AG09319 (cell line): ENCODE measurements around the gene PEX7.

ENCODE experiments used
- DNase-seq: peaks from one replicate; pipeline ENCODE4 v3.0.0-alpha.2; 2010; ENCODE audit warnings: low read depth; ENCODE audit errors: extremely low read depth
- TF ChIP-seq, protein P1 (sequence below): IDR thresholded peaks from 2 replicates; pipeline ENCODE4 v1.5.1; 2011; ENCODE audit warnings: low read depth, mild to moderate bottlenecking, inconsistent platforms, low read length, moderate library complexity

PEX7 gene

DNA sequence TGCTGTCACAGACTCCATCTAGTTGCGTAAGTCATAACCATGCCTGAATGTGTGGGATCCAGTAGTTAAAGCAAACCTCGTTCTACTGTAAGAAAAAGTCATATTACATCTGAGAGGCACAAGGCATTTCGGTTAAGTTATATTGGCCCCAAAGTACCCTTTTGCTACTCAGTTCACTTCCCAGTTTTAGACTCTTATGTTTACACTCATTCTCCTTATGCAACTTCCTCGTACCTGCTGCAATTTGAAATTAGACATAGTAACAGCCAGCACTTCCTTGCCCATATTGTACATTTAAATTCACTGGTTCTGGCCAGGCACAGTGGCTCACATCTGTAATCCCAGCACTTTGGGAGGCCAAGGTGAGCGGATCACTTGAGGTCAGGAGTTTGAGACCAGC, 37.0 kb downstream of the PEX7 start:
- TF ChIP-seq, protein P1, sequence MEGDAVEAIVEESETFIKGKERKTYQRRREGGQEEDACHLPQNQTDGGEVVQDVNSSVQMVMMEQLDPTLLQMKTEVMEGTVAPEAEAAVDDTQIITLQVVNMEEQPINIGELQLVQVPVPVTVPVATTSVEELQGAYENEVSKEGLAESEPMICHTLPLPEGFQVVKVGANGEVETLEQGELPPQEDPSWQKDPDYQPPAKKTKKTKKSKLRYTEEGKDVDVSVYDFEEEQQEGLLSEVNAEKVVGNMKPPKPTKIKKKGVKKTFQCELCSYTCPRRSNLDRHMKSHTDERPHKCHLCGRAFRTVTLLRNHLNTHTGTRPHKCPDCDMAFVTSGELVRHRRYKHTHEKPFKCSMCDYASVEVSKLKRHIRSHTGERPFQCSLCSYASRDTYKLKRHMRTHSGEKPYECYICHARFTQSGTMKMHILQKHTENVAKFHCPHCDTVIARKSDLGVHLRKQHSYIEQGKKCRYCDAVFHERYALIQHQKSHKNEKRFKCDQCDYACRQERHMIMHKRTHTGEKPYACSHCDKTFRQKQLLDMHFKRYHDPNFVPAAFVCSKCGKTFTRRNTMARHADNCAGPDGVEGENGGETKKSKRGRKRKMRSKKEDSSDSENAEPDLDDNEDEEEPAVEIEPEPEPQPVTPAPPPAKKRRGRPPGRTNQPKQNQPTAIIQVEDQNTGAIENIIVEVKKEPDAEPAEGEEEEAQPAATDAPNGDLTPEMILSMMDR, result no peak
- DNase-seq, result no peak

DNA sequence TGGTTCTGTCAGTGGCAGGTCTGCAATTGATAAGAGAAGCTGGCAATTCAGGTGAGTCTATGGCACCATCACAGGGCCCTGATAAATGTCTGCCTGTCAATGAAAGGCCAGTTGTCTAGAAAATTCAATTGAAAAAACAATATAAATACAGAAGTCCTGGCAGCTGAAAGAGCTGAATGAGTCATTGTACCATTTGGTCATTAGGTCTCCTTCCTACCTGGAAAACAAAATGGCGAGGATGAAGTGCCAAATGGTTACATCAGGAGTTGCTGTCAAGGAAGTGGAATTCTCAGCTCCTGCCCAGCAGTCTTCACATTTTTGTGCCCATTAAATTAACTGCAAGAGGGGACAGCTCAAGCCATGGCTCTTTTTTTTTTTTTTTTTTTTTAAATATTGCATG, 37.7 kb downstream of the PEX7 start:
- no peak for DNase-seq
- TF ChIP-seq, protein P1, result no peak

DNA sequence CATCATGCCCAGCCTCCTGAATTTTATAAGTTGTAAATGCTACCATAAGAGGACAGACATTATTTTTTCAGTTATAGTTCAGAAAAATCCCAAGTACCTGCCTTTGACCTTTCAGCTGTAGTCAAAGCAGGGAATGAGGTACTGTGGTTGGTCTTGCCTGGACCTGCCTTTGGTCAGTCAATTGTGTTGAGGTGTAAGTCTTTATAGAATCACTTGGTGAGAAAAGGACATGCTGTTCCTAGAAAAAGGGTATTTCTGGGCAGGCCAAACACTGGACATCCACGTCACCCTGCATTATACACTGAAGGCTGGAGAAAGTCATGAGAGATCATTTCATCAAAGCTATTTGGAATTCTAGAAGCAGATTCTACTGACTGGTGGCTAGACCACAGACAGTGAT, 40.3 kb downstream of the PEX7 start:
- TF ChIP-seq, protein P1, result no peak
- DNase-seq, result no peak

DNA sequence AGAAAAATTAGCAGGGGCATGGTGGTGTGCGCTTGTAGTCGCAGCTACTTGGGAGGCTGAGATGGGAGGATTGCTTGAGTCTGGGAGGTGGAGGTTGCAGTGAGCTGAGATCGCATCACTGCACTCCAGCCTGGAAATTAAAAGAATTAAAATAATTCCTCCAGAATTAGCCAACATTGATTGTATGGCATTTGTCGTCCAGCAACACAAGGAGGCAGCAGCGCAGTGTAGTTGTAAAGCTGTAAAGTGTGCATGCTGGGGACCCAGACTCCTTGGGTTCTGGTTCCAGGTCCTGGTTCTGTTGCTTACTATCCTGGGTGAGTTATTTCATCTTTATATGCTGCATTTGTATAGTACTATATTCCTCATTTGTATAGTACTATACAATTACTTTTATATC, 41.4 kb downstream of the PEX7 start:
- TF ChIP-seq, protein P1, result no peak
- DNase-seq, result no peak

DNA sequence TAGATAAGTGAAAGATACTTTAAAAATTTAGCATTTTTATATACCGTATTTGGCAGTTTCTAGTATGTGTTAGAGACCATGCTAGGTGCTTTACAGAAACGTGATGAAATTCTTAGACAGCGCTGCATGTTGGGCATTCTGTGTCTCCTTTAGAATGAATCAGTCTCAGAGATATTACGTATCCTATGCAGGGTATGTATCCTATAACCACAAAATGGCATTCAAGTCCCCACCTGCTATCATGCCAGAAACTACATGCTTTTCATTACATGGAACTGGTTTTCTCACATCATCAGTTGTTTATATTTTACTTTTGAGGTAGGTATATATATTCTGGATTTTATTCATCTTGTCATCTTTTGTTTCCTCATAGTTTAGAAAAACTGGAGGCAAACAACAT, 42.3 kb downstream of the PEX7 start:
- DNase-seq, result no peak
- TF ChIP-seq, protein P1, result no peak

DNA sequence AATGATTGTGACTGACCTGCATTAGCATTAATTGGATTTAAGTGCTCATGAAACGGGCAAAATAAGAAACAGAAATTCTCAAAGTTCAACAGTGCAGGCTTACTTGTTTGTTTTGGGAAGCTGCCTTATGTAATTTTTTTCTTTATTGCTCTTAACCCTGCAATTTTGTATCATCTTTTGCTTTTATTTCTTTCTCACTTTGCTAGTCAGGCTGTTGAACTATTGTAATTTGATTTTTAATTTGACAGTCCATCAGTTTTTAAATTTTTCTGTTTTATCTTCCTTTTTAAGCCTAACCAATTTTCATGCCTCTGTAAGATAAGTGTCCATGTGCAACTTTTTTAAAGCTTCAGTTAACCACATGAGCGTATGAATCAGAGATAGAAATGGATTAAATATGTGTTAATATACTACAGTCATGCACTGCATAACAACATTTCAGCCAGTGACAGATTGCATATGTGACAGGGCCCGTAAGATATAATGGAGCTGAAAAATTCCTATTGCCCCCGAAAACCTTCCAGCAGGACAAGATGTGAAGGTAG, 44.6 kb downstream of the PEX7 start:
- DNase-seq, result no peak
- TF ChIP-seq, protein P1, result no peak

DNA sequence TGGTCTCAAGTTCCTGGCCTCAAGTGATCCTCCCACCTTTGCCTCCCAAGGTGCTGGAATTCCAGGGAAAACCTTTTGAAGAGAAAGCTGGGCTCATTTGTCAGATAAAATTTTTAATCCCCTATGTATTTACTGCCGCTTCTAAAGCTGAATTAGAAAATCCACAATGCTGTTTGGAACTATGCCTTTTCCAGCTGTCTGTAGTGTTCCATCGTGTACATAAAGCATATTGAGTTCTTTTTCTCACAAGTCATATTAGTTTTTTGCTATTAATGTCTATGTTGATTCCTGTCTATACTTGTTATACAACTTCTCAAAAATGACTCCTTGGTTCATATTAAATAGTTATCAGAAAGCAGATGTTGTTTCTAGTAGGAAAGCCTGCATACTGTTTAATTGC, 47.1 kb downstream of the PEX7 start:
- TF ChIP-seq, protein P1, result no peak
- DNase-seq, result no peak
